Measurements from ENCODE around the gene F8A3. TPM values are rescaled to one million over a fixed set of nuclear protein-coding genes. Genes with fewer than 3 reads are reported as not detected.
"Not testable (repeated sequence)": the region's sequence is repeated elsewhere in the genome, so short reads cannot be mapped to it uniquely, and the experiment has no call there.

The F8A3 gene
- polyA plus RNA-seq (2012; ENCODE audit: insufficient read length, low read depth): 1.1 TPM

DNA sequence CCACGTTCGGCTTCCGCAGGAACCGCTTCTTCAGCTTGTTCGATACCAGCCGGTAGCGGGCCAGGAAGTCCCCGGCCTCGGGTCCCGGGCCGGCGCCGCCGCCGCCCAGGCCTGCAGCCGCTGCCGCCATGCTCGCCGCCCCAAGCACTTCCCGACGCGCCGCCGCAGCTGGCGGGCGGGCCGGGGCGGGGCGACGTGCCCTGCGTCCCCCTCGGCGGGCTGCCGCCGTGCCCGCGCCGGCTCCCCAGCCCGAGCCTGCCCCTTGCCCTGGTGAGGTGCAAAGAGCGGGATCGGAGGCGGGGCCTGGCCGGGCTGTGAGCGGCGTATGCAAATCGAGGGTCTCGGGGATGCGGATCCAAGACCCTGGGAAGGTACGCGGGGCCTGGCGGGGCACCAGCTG, at the start of gene F8A3:
F8A3 (minus strand) TSS at position 150 of the 400 bp plus-strand sequence; CDS start at position 130, 20 bp downstream.
- TF ChIP-seq SIN3A (IDR thresholded peaks at IDR 0.05; ENCODE audit: borderline replicate concordance, insufficient read depth, low read length); FOXP2 (optimal IDR thresholded peaks at IDR 0.05; ENCODE audit: borderline replicate concordance, extremely low read depth, extremely low read length, insufficient read depth); POLR2AphosphoS5 (IDR thresholded peaks at IDR 0.05; ENCODE audit: low read depth, low read length): not testable (repeated sequence)

DNA sequence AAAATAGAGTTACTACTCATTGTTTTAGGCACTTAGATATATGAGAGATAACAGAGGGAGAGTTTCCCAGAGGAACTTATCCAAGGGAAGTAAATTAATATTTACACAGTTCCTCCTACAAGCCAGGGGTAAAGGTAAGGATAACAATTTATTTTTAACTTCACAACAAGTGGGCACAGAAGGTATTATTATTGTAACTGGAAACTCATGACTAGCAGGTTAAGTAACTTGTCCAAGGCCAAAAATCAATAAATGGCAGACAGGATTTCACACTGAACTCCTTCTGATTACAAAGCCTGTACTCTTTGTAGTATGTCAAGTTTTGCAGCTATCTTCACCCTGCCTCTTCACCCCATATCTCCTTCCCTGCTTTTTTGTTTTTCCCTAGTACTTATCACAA, 46.9 kb upstream of the F8A3 start:
- TF ChIP-seq FOXP2 (optimal IDR thresholded peaks at IDR 0.05; ENCODE audit: borderline replicate concordance, extremely low read depth, extremely low read length, insufficient read depth) (no peak), TAF1 (IDR thresholded peaks at IDR 0.05; ENCODE audit: borderline replicate concordance, insufficient read depth, low read length) (no peak), POLR2AphosphoS5 (IDR thresholded peaks at IDR 0.05; ENCODE audit: low read depth, low read length) (no peak), SIN3A (IDR thresholded peaks at IDR 0.05; ENCODE audit: borderline replicate concordance, insufficient read depth, low read length) (no peak)
- TF ChIP-seq, protein P1, sequence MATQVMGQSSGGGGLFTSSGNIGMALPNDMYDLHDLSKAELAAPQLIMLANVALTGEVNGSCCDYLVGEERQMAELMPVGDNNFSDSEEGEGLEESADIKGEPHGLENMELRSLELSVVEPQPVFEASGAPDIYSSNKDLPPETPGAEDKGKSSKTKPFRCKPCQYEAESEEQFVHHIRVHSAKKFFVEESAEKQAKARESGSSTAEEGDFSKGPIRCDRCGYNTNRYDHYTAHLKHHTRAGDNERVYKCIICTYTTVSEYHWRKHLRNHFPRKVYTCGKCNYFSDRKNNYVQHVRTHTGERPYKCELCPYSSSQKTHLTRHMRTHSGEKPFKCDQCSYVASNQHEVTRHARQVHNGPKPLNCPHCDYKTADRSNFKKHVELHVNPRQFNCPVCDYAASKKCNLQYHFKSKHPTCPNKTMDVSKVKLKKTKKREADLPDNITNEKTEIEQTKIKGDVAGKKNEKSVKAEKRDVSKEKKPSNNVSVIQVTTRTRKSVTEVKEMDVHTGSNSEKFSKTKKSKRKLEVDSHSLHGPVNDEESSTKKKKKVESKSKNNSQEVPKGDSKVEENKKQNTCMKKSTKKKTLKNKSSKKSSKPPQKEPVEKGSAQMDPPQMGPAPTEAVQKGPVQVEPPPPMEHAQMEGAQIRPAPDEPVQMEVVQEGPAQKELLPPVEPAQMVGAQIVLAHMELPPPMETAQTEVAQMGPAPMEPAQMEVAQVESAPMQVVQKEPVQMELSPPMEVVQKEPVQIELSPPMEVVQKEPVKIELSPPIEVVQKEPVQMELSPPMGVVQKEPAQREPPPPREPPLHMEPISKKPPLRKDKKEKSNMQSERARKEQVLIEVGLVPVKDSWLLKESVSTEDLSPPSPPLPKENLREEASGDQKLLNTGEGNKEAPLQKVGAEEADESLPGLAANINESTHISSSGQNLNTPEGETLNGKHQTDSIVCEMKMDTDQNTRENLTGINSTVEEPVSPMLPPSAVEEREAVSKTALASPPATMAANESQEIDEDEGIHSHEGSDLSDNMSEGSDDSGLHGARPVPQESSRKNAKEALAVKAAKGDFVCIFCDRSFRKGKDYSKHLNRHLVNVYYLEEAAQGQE (IDR thresholded peaks at IDR 0.05; ENCODE audit: insufficient read depth in 1 of 2, low read depth in 2 of 2, low read length in 2 of 2): no peak

DNA sequence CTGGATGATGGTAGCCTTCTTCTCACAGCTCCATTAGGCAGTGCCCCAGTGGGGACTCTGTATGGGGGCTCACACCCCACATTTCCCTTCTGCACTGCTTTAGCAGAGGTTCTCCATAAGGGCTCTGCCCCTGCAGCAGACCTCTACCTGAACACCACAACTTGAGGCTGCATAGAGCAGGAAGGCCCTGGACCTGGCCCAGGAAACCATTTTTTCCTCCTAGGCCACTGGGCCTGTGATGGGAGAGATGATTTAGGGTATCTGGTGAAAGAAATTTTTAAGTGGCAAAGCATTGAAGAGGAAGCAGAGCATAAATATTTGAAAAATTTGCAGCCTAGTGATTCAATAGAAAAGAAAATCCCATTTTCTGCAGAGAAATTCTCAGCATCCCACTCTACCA, 17.3 kb downstream of the F8A3 start:
- TF ChIP-seq, protein P1 (IDR thresholded peaks at IDR 0.05; ENCODE audit: insufficient read depth in 1 of 2, low read depth in 2 of 2, low read length in 2 of 2): no peak
- TF ChIP-seq FOXP2 (optimal IDR thresholded peaks at IDR 0.05; ENCODE audit: borderline replicate concordance, extremely low read depth, extremely low read length, insufficient read depth) (no peak), SIN3A (IDR thresholded peaks at IDR 0.05; ENCODE audit: borderline replicate concordance, insufficient read depth, low read length) (no peak), POLR2AphosphoS5 (IDR thresholded peaks at IDR 0.05; ENCODE audit: low read depth, low read length) (no peak), TAF1 (IDR thresholded peaks at IDR 0.05; ENCODE audit: borderline replicate concordance, insufficient read depth, low read length) (no peak)

DNA sequence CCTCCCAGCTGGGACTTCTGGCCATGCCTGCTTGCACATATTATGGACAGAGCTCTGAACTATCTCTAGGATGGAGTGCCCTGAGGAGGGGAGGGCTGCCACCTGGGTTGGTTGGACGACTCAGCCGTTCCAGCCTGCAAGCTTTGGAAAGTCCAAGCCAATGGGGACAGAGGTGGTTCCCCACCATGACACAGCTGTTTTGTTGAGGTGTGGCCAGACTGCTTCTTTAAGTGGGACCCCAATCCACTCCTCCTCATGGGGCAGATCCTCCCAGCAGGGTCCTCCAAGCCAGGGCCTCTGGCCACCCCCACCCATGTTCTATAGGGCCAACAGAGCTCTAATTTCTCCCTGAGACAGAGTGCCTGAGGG, 22.7 kb downstream of the F8A3 start:
- TF ChIP-seq TAF1 (IDR thresholded peaks at IDR 0.05; ENCODE audit: borderline replicate concordance, insufficient read depth, low read length) (no peak), SIN3A (IDR thresholded peaks at IDR 0.05; ENCODE audit: borderline replicate concordance, insufficient read depth, low read length) (no peak), POLR2AphosphoS5 (IDR thresholded peaks at IDR 0.05; ENCODE audit: low read depth, low read length) (no peak), FOXP2 (optimal IDR thresholded peaks at IDR 0.05; ENCODE audit: borderline replicate concordance, extremely low read depth, extremely low read length, insufficient read depth) (no peak)
- TF ChIP-seq, protein P1 (IDR thresholded peaks at IDR 0.05; ENCODE audit: insufficient read depth in 1 of 2, low read depth in 2 of 2, low read length in 2 of 2): no peak

DNA sequence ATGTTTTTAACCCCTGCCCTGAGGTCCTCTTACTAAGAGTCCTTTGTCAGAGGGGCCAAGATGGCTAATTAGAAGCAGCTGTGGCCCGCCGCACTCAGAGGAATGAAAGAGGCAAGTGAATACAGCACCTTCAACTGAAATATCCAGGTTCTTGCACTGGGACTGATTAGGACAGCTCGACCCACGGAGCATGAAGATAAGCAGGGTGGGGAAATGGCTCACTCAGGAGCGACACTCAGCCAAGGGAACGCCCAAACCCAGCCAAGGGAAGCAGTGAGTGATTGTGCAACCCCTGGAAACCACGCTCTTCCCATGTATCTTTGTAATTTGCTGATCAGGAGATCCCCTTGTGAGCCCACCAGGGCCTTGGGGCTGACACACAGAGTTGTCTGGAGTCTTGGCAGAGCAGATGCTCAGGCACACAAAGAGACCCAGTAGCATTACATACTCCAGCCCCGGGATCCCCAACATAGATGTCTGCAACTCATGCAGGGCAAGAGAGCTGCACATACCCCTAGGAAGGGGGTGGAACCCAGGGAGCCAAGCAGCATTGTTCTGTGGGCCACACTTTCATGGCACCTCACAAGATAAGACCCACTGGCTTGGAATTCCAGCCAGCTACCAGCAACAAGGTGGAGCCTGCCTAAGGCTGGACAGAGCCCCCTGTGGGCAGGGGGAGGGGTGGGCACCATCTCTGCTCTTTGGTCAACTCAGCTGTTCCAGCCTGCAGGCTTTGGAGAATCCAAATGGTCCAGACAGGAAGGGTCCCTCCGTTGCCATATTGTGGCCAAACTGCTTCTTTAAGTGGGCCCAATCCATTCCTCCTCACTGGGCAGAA, 23.3 kb downstream of the F8A3 start:
- TF ChIP-seq FOXP2 (optimal IDR thresholded peaks at IDR 0.05; ENCODE audit: borderline replicate concordance, extremely low read depth, extremely low read length, insufficient read depth) (no peak), TAF1 (IDR thresholded peaks at IDR 0.05; ENCODE audit: borderline replicate concordance, insufficient read depth, low read length) (no peak), POLR2AphosphoS5 (IDR thresholded peaks at IDR 0.05; ENCODE audit: low read depth, low read length) (no peak), SIN3A (IDR thresholded peaks at IDR 0.05; ENCODE audit: borderline replicate concordance, insufficient read depth, low read length) (no peak)
- TF ChIP-seq, protein P1 (IDR thresholded peaks at IDR 0.05; ENCODE audit: insufficient read depth in 1 of 2, low read depth in 2 of 2, low read length in 2 of 2): no peak
